ENCODE results near the gene INPP5A.
"Not testable (repeated sequence)": the region's sequence is repeated elsewhere in the genome, so short reads cannot be mapped to it uniquely, and the experiment has no call there.

INPP5A gene

DNA sequence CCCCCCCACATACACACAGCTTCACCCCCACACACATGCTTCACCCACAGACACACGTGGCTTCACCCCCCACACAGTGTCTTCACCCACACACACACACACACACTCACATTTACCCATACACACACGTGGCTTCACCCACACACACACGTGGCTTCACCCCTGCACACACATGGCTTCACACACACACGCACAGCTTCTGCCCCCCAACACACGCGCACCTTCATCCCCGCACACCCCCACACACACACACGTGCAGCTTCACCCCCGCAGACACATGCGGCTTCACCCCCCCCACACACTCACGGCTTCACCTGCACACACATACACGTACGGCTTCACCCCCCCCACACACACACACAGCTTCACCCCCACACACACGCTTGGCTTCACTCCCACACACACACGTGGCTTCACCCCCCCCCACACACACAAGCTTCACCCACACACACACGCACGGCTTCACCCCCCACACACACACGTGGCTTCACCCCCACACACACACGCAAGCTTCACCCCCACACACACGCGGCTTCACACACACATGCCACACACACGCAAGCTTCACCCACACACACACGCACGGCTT lies 165.9 kb downstream of the INPP5A start:
- H3K27me3 ChIP-seq (ENCODE audit: insufficient read depth, low read length, poor library complexity, severe bottlenecking), result no peaks in the 10 kb centered on the region
- no peaks in the 10 kb centered on the region for H3K79me2 ChIP-seq (ENCODE audit: insufficient read depth, low read length)
- no peak overlapping the region for H3K4me3 ChIP-seq (ENCODE audit: low read length, poor library complexity, severe bottlenecking)
- H2AFZ ChIP-seq (ENCODE audit: low read length), result no peak overlapping the region
- H3K36me3 ChIP-seq (ENCODE audit: insufficient read depth, low read length), result peaks cover 35% of the 10 kb centered on the region; the same call in 1 of the 2 replicates
- no peak overlapping the region for H3K4me2 ChIP-seq (ENCODE audit: low read depth, low read length, poor library complexity, severe bottlenecking)
- H4K20me1 ChIP-seq (ENCODE audit: insufficient read depth, low read length, poor library complexity, severe bottlenecking), result no peaks in the 10 kb centered on the region
- H3K4me1 ChIP-seq (ENCODE audit: insufficient read depth, low read length, poor library complexity, severe bottlenecking), result no peaks in the 10 kb centered on the region
- peaks cover 16% of the 10 kb centered on the region; the same call in 1 of the 2 replicates for H3K9me3 ChIP-seq (ENCODE audit: insufficient read depth, low read depth, low read length)
- no peak for TF ChIP-seq EZH2phosphoT487 (IDR thresholded peaks at IDR 0.05; ENCODE audit: borderline replicate concordance)
- TF ChIP-seq, protein P1, sequence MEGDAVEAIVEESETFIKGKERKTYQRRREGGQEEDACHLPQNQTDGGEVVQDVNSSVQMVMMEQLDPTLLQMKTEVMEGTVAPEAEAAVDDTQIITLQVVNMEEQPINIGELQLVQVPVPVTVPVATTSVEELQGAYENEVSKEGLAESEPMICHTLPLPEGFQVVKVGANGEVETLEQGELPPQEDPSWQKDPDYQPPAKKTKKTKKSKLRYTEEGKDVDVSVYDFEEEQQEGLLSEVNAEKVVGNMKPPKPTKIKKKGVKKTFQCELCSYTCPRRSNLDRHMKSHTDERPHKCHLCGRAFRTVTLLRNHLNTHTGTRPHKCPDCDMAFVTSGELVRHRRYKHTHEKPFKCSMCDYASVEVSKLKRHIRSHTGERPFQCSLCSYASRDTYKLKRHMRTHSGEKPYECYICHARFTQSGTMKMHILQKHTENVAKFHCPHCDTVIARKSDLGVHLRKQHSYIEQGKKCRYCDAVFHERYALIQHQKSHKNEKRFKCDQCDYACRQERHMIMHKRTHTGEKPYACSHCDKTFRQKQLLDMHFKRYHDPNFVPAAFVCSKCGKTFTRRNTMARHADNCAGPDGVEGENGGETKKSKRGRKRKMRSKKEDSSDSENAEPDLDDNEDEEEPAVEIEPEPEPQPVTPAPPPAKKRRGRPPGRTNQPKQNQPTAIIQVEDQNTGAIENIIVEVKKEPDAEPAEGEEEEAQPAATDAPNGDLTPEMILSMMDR (conservative IDR thresholded peaks at IDR 0.05; ENCODE audit: low read length), result no peak
- no peaks in the 10 kb centered on the region for H3K9me2 ChIP-seq (replicated peaks; ENCODE audit: low read depth, low read length)
- no peak overlapping the region for H3K9ac ChIP-seq (ENCODE audit: low read depth, low read length, poor library complexity, severe bottlenecking)
- no peaks in the 10 kb centered on the region for H3F3A ChIP-seq (ENCODE audit: low read depth)

DNA sequence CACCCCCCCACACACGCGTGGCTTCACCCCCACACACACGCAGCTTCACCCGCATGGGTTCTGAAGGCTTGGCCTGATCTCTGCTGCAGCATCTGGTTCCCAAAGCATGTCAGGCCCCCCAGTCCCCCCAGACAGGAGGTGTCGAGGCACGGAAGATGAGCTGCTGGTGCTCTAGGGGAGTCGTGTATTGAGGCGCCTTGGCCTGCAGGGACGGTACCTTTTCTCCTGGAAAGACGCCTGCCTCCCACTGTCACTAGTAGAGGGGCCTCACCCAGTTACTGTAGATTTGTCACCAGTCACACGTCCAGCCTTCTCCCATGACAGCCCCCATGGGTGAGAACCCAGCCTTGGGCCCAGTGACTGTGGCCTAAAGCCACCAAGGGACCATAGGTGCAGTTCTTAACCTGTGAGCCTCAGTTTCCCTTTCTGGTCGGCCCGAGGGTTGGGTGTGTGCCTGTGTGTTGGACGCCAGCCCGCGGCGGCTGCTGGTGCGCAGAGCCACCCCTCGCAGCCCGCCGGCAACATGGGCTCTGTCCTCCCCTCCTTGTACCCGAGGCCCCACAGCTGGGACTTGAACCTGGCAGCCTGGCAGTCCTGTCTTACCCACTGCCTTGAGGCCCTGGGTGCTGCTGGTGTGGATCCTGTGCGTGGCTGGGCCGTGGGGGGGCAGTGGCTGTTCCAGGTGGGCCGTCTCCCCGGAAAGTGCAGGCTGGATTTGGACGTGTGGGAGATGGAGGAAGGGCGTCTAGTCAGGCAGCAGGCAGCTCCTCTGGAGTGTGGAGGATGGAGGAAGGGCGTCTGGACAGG lies 166.6 kb downstream of the INPP5A start:
- no peaks in the 10 kb centered on the region for H3K4me1 ChIP-seq (ENCODE audit: insufficient read depth, low read length, poor library complexity, severe bottlenecking)
- H3K4me2 ChIP-seq (ENCODE audit: low read depth, low read length, poor library complexity, severe bottlenecking), result no peak overlapping the region
- H3K27me3 ChIP-seq (ENCODE audit: insufficient read depth, low read length, poor library complexity, severe bottlenecking), result no peaks in the 10 kb centered on the region
- peaks cover 16% of the 10 kb centered on the region; the same call in 1 of the 2 replicates for H3K9me3 ChIP-seq (ENCODE audit: insufficient read depth, low read depth, low read length)
- H3K9ac ChIP-seq (ENCODE audit: low read depth, low read length, poor library complexity, severe bottlenecking), result no peak overlapping the region
- H2AFZ ChIP-seq (ENCODE audit: low read length), result no peak overlapping the region
- no peak for TF ChIP-seq EZH2phosphoT487 (IDR thresholded peaks at IDR 0.05; ENCODE audit: borderline replicate concordance)
- TF ChIP-seq, protein P1 (conservative IDR thresholded peaks at IDR 0.05; ENCODE audit: low read length), result no peak
- no peaks in the 10 kb centered on the region for H3K9me2 ChIP-seq (replicated peaks; ENCODE audit: low read depth, low read length)
- no peaks in the 10 kb centered on the region for H4K20me1 ChIP-seq (ENCODE audit: insufficient read depth, low read length, poor library complexity, severe bottlenecking)
- peaks cover 39% of the 10 kb centered on the region; the same call in 1 of the 2 replicates for H3K36me3 ChIP-seq (ENCODE audit: insufficient read depth, low read length)
- no peaks in the 10 kb centered on the region for H3K79me2 ChIP-seq (ENCODE audit: insufficient read depth, low read length)
- H3F3A ChIP-seq (ENCODE audit: low read depth), result no peaks in the 10 kb centered on the region
- H3K4me3 ChIP-seq (ENCODE audit: low read length, poor library complexity, severe bottlenecking), result no peak overlapping the region

DNA sequence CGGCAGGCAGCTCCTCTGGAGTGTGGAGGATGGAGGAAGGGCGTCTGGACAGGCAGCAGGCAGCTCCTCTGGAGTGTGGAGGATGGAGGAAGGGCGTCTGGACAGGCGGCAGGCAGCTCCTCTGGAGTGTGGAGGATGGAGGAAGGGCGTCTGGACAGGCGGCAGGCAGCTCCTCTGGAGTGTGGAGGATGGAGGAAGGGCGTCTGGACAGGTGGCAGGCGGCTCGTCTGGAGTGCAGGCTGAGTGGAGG lies 167.2 kb downstream of the INPP5A start:
- not testable (repeated sequence) for H3K27me3 ChIP-seq (ENCODE audit: insufficient read depth, low read length, poor library complexity, severe bottlenecking); H3K79me2 ChIP-seq (ENCODE audit: insufficient read depth, low read length); H3K4me1 ChIP-seq (ENCODE audit: insufficient read depth, low read length, poor library complexity, severe bottlenecking); H3K4me2 ChIP-seq (ENCODE audit: low read depth, low read length, poor library complexity, severe bottlenecking); H4K20me1 ChIP-seq (ENCODE audit: insufficient read depth, low read length, poor library complexity, severe bottlenecking); H3K9me2 ChIP-seq (replicated peaks; ENCODE audit: low read depth, low read length); H3K4me3 ChIP-seq (ENCODE audit: low read length, poor library complexity, severe bottlenecking); H3F3A ChIP-seq (ENCODE audit: low read depth); H2AFZ ChIP-seq (ENCODE audit: low read length); H3K9ac ChIP-seq (ENCODE audit: low read depth, low read length, poor library complexity, severe bottlenecking)
- Histone ChIP-seq H3K36me3 (ENCODE audit: insufficient read depth, low read length) (peaks cover 40% of the 10 kb centered on the region; the same call in 1 of the 2 replicates), H3K9me3 (ENCODE audit: insufficient read depth, low read depth, low read length) (peaks cover 16% of the 10 kb centered on the region; the same call in 1 of the 2 replicates)

Data from Loucy (cell line).